ENCODE results near the gene PRKCA.
"Not testable (repeated sequence)": the region's sequence is repeated elsewhere in the genome, so short reads cannot be mapped to it uniquely, and the experiment has no call there.

The PRKCA gene

GRCh38 chr17:66392783-66393437 is 90.5 kb downstream of the PRKCA start:
- DNase-seq (ENCODE audit: low spot score), result no peak

GRCh38 chr17:66395961-66396360 is 93.5 kb downstream of the PRKCA start:
- no peak for DNase-seq (ENCODE audit: low spot score)
- TF ChIP-seq CTCF (IDR thresholded peaks at IDR 0.05; ENCODE audit: extremely low read depth, missing control alignments), result no peak

More at GRCh38 chr17:66392783-66393437, 90.5 kb downstream of the PRKCA start:
- no peak for TF ChIP-seq CTCF (IDR thresholded peaks at IDR 0.05; ENCODE audit: extremely low read depth, missing control alignments)

- no peak for TF ChIP-seq CTCF (IDR thresholded peaks at IDR 0.05; ENCODE audit: extremely low read depth, missing control alignments)
- no peak for DNase-seq (ENCODE audit: low spot score)
These were observed 95.1 kb downstream of the PRKCA start for GRCh38 chr17:66397486-66397885.

GRCh38 chr17:66398059-66398458 is 95.6 kb downstream of the PRKCA start:
- DNase-seq (ENCODE audit: low spot score), result no peak
- no peak for TF ChIP-seq CTCF (IDR thresholded peaks at IDR 0.05; ENCODE audit: extremely low read depth, missing control alignments)

- DNase-seq (ENCODE audit: low spot score), result no peak
These were observed 96.2 kb downstream of the PRKCA start for GRCh38 chr17:66398617-66399016.

GRCh38 chr17:66399441-66399840 is 97.0 kb downstream of the PRKCA start:
- no peak for DNase-seq (ENCODE audit: low spot score)
- TF ChIP-seq CTCF (IDR thresholded peaks at IDR 0.05; ENCODE audit: extremely low read depth, missing control alignments), result no peak

More at GRCh38 chr17:66398617-66399016, 96.2 kb downstream of the PRKCA start:
- no peak for TF ChIP-seq CTCF (IDR thresholded peaks at IDR 0.05; ENCODE audit: extremely low read depth, missing control alignments)

GRCh38 chr17:66400041-66400688 is 97.8 kb downstream of the PRKCA start:
- not testable (repeated sequence) for DNase-seq (ENCODE audit: low spot score)

- TF ChIP-seq CTCF (IDR thresholded peaks at IDR 0.05; ENCODE audit: extremely low read depth, missing control alignments), result no peak
- no peak for DNase-seq (ENCODE audit: low spot score)
These were observed 98.3 kb downstream of the PRKCA start for GRCh38 chr17:66400698-66401097.

Data from GM20000 (cell line).